K562 treated with DMSO at 1 percent for 24 hours (cell line): Measurements from ENCODE around the gene CITED2. TPM values are rescaled to one million over a fixed set of nuclear protein-coding genes. Genes with fewer than 3 reads are reported as not detected.

Experiments used
- total RNA-seq: library from RNA; unstranded; fragments of 300-600 nt; gene quantifications from 2 replicates; pipeline ENCODE4 v1.2.3, GENCODE V29; 2022; ENCODE audit warnings: low read depth; ENCODE audit not compliant: insufficient read depth

The CITED2 gene
- total RNA-seq: 33.0 and 35.0 TPM in 2 replicates

GRCh38 chr6:139374357-139375225 lies at the start of gene CITED2:
Gene CITED2, minus strand, starts transcription at chr6:139374648. Its CDS starts 704 bp downstream, at chr6:139373944.

Other genes starting within 250 kb of the CITED2 start
- 3.0 and 3.8 TPM in 2 replicates for gene HECA, start 239.6 kb downstream of the CITED2 start, total RNA-seq
- not detected in 2 replicates for gene TXLNB, start 82.7 kb downstream of the CITED2 start, total RNA-seq